SK-N-DZ (cell line): ENCODE measurements around the gene RHOF.
"Not testable (repeated sequence)": the region's sequence is repeated elsewhere in the genome, so short reads cannot be mapped to it uniquely, and the experiment has no call there.

Experiments used
- DNase-seq: peaks from one replicate; pipeline ENCODE4 v3.0.0-alpha.2; 2015; ENCODE audit warnings: low spot score

RHOF gene

DNA sequence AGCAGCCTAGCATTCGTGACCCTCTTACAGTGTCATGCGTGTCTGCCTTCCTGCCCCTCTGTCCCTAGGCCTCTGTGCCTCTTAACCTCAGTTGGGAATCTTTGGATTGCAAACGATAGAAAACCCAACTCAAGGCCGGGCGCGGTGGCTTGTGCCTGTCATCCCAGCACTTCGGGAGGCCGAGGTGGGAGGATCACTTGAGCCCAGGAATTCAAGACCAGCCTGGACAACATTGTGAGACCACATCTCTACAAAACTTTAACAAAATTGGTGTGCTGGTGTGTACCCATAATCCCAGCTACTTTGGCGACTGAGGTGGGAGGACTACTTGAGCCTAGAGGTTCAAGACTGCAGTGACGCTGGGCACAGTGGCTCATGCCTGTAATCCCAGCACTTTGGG, 44.2 kb downstream of the RHOF start:
- no peak for DNase-seq

DNA sequence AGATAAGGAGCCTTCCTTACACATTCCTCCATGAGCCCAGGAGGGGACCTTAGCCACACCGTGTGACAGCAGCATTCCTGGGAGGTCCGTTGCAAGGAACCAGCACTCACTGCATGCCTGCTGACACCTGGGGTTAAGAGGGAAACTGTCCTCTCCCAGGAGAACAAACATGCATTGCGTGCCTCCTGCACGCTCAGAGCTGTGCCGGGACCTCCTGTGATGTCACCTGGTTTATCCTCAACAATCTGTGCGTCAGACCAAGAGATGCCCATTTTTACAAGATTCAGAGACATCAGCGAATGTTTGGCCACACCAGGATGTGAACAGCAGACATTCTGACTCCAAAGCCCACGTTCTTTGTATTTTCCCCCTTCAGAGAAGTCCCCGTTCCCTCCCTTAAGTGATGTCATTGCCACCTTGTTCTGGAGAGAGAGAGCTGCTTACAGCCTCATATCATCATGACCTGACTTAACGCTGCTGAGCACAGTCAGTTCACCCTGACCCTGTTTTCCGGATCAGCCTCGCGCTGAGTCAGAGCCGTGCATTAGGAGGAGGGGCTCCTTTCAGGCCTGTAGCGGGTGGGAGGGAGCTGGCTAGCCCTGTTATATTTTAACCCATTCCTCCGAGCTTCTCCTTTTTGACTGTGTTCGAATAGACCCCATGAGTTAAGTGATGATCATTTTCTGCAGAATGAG, 44.8 kb downstream of the RHOF start:
- DNase-seq: peak; percentile 34

DNA sequence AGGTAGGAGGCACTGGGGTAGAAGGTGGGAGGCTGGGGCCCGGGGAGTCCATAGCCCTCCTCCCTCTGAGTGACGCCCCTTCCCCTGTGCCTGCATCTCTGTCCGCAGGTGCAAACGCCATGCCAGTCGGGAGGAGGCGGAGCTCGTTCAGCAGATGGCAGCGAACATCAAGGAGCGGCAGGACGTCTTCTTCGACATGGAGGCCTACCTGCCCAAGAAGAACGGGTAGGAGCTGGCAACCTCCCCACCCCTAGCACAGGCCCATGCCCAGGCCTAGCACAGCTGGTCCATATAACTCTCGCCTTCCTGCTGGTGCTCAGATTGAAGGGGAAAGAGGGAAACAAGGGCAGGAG, 45.3 kb downstream of the RHOF start:
- DNase-seq: peak; percentile 49

DNA sequence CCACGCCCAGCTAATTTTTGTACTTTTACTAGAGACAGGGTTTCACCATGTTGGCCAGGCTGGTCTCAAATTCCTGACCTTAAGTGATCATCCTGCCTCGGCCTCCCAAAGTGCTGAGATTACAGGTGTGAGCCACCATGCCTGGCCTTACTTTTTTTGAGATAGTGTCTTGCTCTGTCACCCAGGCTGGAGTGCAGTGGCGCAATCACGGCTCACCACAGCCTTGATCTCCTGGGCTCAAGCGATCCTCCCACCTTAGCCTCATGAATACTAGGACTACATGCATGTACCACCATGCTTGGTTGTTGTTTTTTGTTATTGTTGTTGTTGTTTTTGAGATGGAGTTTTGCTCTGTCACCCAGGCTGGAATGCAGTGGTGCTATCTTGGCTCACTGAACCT, 47.9 kb downstream of the RHOF start:
- not testable (repeated sequence) for DNase-seq

DNA sequence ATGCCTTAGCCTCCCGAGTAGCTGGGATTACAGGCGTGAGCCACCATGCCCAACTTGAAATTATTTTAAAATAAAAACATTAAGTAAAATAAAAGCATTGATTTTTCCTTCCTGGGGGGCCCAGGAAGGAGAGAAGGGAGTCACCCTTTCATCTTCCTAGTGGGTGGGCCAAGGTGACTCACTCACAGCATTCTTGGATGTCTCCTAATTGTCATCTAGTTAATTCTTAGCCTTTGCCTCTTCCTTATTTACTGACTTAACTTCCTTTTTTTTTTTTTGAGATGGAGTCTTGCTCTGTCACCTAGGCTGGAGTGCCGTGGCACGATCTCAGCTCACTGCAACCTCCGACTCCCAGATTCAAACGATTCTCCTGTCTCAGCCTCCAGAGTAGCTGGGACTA, 51.7 kb downstream of the RHOF start:
- DNase-seq: no peak

DNA sequence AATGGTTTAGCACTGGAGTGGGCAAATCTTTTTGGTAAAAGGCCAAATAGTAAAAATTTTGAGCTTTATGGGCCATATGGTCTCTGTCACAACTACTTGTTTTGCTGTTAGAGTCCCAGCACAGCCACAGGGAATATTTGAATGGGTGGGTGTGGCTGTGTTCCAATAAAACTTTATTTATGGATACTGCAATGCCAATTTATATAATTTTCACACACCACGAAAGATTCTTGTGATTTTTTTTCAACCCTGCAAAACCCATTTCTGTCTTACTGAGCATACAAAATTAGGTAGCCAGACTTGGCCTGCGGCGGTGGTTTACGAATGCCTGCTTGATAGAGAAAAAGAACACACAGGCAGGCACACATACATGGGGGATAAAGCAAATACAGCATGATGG, 52.6 kb downstream of the RHOF start:
- DNase-seq: no peak

DNA sequence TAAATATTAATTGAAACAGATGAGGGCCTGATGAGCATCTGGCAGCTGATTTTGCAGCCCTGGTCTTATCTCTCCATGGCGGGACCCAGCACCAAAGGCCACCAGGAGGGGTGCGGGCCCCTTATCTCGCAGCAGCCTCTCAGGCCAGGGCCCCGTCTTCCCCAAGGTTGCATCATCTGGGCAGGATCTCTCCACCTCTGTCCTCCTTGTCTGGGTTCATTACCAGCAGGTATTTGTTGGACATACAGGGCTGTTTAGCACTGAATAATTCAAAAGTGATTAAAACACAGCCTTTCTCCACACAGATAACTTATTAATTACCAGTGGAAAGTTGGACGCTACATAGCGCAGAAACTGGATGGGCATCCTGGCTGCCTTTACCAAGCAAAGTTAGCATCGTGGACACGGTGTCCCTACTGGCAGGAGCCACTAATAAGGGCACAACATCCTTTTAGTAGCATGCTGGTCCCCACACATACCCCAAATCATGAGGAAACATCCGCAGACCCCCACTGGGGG, 55.1 kb downstream of the RHOF start:
- DNase-seq: no peak

DNA sequence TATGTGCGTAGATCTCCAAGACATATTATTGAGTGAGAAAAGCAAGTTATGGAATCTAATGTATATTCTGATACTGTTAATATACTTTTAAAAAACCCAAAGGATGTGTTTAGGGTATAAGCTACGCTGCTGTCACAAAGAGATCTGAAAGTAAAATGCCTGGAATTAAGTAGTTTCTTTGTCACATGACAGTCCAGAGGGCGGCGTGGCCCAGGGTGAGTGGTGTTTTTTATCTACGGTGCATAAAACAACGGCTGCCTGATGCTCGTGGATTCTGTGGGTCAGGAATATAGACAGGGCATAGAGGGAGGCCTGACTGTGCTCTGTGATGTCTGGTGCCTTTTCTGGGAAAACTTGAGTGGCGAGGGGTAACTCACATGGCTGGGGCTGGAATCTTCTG, 59.6 kb downstream of the RHOF start:
- no peak for DNase-seq

DNA sequence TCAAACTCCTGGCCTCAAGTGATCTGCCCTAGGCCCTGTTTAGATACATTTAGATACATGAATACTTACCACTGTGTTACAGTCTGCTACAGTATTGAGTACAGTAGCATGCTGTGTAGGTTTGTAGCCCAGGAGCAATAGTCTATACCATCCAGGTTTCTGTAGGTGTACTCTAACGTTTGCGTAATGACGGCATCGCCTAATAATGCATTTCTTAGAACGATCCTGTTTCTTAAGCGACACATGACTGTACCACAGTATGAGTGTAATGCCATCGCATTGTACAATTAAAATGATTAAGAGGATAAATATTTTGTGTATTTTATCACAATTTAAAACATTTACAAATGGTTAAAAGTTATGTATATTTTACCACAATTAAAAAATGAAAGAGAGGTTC, 62.0 kb downstream of the RHOF start:
- DNase-seq: no peak

DNA sequence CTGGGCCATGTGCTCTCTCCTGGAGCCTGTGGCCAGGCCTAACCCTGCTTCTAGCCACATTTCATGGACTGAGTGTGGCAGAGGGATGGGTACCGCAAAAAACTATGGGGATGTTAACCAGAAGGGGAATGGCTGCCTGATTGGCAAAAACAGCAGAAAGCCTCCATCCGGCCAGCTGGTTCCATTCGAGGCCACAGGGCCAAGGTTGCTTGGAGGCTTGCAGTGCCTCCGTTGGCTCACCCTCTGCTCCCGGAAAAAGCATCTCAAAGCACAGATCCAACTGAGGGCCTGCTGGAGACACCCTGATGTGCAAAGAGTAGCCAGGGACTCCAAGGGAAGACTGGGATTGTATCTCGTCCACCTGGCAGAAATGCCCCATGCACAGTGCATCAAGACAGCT, 64.5 kb downstream of the RHOF start:
- no peak for DNase-seq
